ENCODE data around the gene FANCB. TPM values are rescaled to one million over a fixed set of nuclear protein-coding genes. Genes with fewer than 3 reads are reported as not detected.

Gene FANCB
- total and polyA plus RNA-seq, 2 of the 8 experiments (the other 6 are each of a cell fraction or from before 2014, with no cell fraction given), result 1.9 to 13.8 TPM

GRCh38 chrX:14903891-14904290, 31.0 kb upstream of the FANCB start:
- no peak overlapping the region for H3K18ac ChIP-seq (ENCODE audit: extremely low read depth, low read length)
- no peak overlapping the region for H3K14ac ChIP-seq (ENCODE audit: insufficient read length)
- H4K20me1 ChIP-seq (replicated peaks in 1 of 2; ENCODE audit: control insufficient read depth in 1 of 2, insufficient read depth in 2 of 2, low read length in 2 of 2), result no peaks in the 10 kb centered on the region
- no peak for DNase-seq (ENCODE audit: low read depth in 1 of 2, low spot score in 2 of 2)
- H3K9me3 ChIP-seq (ENCODE audit: insufficient read depth in 2 of 2, low read depth in 1 of 2, low read length in 1 of 2), result peaks cover 0 to 6% of the 10 kb centered on the region in 2 experiments; a peak in 1 of 4 replicates
- no peak overlapping the region for H3K4ac ChIP-seq (replicated peaks; ENCODE audit: insufficient read length, low read depth, low read length)
- no peak overlapping the region for H4K91ac ChIP-seq (replicated peaks; ENCODE audit: insufficient read length, low read length)
- no peak overlapping the region for H4K5ac ChIP-seq (ENCODE audit: insufficient read length, low read depth, low read length)
- no peak overlapping the region for H3K23ac ChIP-seq (ENCODE audit: insufficient read length)
- H3K27ac ChIP-seq (ENCODE audit: low read depth, low read length), result no peak overlapping the region
- no peak overlapping the region for H4K8ac ChIP-seq (ENCODE audit: extremely low read depth, insufficient read depth, low read length)
- ChIA-PET POLR2A (ENCODE audit: partially characterized antibody) (no interaction called here), CTCF (ENCODE audit: partially characterized antibody) (no interaction called here)
- H3K27me3 ChIP-seq (replicated peaks in 1 of 4; ENCODE audit: control insufficient read depth in 3 of 4, extremely low read depth in 1 of 4, insufficient read depth in 3 of 4, low read length in 3 of 4), result no peaks in the 10 kb centered on the region
- no peaks in the 10 kb centered on the region for H3K23me2 ChIP-seq (ENCODE audit: low read depth, low read length)
- no peak overlapping the region for H2AFZ ChIP-seq (ENCODE audit: low read length)
- H3K79me1 ChIP-seq (ENCODE audit: low read depth, low read length), result no peaks in the 10 kb centered on the region
- FAIRE-seq, result no peak
- no peak overlapping the region for H2BK20ac ChIP-seq (ENCODE audit: low read length)
- peaks cover 0 to 12% (median 3%) of the 10 kb centered on the region in 4 experiments; a peak in 4 of 8 replicates for H3K36me3 ChIP-seq (ENCODE audit: control insufficient read depth in 2 of 4, insufficient read depth in 4 of 4, low read length in 3 of 4)
- H2BK120ac ChIP-seq (replicated peaks; ENCODE audit: low read depth, low read length), result no peak overlapping the region
- no peak for TF ChIP-seq YY1 (IDR thresholded peaks at IDR 0.05; ENCODE audit: low read depth, low read length)
- TF ChIP-seq, protein P1, sequence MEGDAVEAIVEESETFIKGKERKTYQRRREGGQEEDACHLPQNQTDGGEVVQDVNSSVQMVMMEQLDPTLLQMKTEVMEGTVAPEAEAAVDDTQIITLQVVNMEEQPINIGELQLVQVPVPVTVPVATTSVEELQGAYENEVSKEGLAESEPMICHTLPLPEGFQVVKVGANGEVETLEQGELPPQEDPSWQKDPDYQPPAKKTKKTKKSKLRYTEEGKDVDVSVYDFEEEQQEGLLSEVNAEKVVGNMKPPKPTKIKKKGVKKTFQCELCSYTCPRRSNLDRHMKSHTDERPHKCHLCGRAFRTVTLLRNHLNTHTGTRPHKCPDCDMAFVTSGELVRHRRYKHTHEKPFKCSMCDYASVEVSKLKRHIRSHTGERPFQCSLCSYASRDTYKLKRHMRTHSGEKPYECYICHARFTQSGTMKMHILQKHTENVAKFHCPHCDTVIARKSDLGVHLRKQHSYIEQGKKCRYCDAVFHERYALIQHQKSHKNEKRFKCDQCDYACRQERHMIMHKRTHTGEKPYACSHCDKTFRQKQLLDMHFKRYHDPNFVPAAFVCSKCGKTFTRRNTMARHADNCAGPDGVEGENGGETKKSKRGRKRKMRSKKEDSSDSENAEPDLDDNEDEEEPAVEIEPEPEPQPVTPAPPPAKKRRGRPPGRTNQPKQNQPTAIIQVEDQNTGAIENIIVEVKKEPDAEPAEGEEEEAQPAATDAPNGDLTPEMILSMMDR (IDR thresholded peaks at IDR 0.05; ENCODE audit: control extremely low read depth in 1 of 3, insufficient read depth in 1 of 3, low read depth in 1 of 3, low read length in 3 of 3), result no peak
- no peak for TF ChIP-seq HDAC6 (IDR thresholded peaks at IDR 0.05; ENCODE audit: low read depth, low read length)
- no peak for TF ChIP-seq SP4 (IDR thresholded peaks at IDR 0.05; ENCODE audit: low read length)
- no peak for TF ChIP-seq CEBPB (IDR thresholded peaks at IDR 0.05; ENCODE audit: low read depth, low read length)
- H3K9ac ChIP-seq (replicated peaks in 1 of 4; ENCODE audit: extremely low read depth in 1 of 4, low read depth in 3 of 4, low read length in 3 of 4), result no peak overlapping the region
- no peak overlapping the region for H3K4me3 ChIP-seq (ENCODE audit: extremely low read depth in 1 of 4, insufficient read depth in 2 of 4, low read depth in 3 of 4, low read length in 4 of 4)
- no peaks in the 10 kb centered on the region for H3K4me1 ChIP-seq (replicated peaks in 1 of 4; ENCODE audit: control insufficient read depth in 3 of 4, insufficient read depth in 4 of 4, low read length in 3 of 4)
- no peak overlapping the region for H3K4me2 ChIP-seq (ENCODE audit: insufficient read depth in 1 of 2, low read depth in 2 of 2, low read length in 2 of 2)
- no peaks in the 10 kb centered on the region for H3K79me2 ChIP-seq (ENCODE audit: control insufficient read depth in 1 of 2, insufficient read depth in 2 of 2, low read length in 2 of 2)
- 89% methylated on average over 2 of the region's 2 CpGs; no CpG with 5 or more reads in 1 of the 2 experiments for WGBS, 2 experiments (ENCODE audit: extremely low coverage in 1 of 2, insufficient coverage in 1 of 2, insufficient read length in 1 of 2, insufficient replicate concordance in 2 of 2, low coverage in 1 of 2, low lambda C conversion rate in 2 of 2, missing lambda C conversion rate in 1 of 2)
- H2BK5ac ChIP-seq (ENCODE audit: low read depth, low read length), result no peak overlapping the region
- no peak overlapping the region for H2AK5ac ChIP-seq (ENCODE audit: low read depth, low read length)
- H3K56ac ChIP-seq (replicated peaks; ENCODE audit: insufficient read length, low read depth, low read length), result no peak overlapping the region
- H2BK15ac ChIP-seq (ENCODE audit: low read length), result no peak overlapping the region
- H2BK12ac ChIP-seq (ENCODE audit: low read depth, low read length), result no peak overlapping the region

All from H1 (cell line).